Upper lobe of right lung (tissue), 1 donor: ENCODE measurements around the gene GPR39. TPM values are rescaled to one million over a fixed set of nuclear protein-coding genes. Genes with fewer than 3 reads are reported as not detected.

Experiments used
- ATAC-seq: fragments of 200-7000 bp; cut with Tn5 transposase; one replicate; pipeline ENCODE4 v1.9.1; 2020; ENCODE audit warnings: mild to moderate bottlenecking, moderate library complexity
- DNase-seq: peaks from one replicate; pipeline ENCODE4 v3.0.0-alpha.2; 2020
- H3K27ac ChIP-seq: fragments of 200-600 bp; one replicate; pipeline ENCODE4 v1.8.0; 2022
- H3K27me3 ChIP-seq: fragments of 200-600 bp; one replicate; pipeline ENCODE4 v1.8.0; 2022; ENCODE audit warnings: mild to moderate bottlenecking
- H3K36me3 ChIP-seq: fragments of 200-600 bp; one replicate; pipeline ENCODE4 v1.8.0; 2022
- H3K4me1 ChIP-seq: fragments of 200-600 bp; one replicate; pipeline ENCODE4 v1.8.0; 2022
- H3K4me3 ChIP-seq: fragments of 200-600 bp; one replicate; pipeline ENCODE4 v1.8.0; 2022; ENCODE audit warnings: mild to moderate bottlenecking
- H3K9me3 ChIP-seq: fragments of 200-600 bp; one replicate; pipeline ENCODE4 v1.8.0; 2022
- CTCF ChIP-seq: fragments of 200-600 bp; IDR thresholded peaks from one replicate; pipeline ENCODE4 v1.8.0; 2022; ENCODE audit warnings: antibody characterized with exemption
- intact Hi-C: fragments of 100-400 bp; cut with DNase I; formaldehyde crosslinking; loops from one replicate; pipeline ENCODE4 v1.11.0; 2022
- total RNA-seq: library from RNA; stranded (reverse); fragmentation: NEBNext Ultra II Directional; extraction: Animal tissue kit (Norgen Biotek cat#: 25700); gene quantifications from one replicate; pipeline ENCODE4 v1.2.1, GENCODE V29; 2021
- donor health status: DM: no; HTN: yes; CAD: no; lungs with severe emphysema.

GPR39 gene
- total RNA-seq, 1 donor from 2014 or later, result 13.4 TPM

DNA sequence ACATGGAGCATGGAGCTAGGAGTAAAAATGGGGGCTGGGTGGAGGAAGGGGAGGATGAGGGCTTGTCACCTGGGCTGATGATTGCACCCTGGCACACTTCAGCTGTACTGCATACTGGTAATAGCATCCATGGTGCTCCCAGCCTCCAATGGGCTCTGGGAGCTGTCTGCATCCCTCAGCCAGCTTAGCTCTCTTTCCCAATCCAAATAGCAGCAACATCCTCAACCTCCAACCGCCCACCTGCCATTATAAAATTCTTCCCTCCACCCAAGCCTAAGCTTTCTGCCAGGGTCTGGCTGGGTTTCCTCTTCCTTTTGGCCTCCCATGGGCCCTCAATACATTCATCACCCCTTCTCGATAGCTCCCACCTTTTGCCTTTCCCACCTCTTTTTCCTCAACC is 143.3 kb downstream of the GPR39 start:
- Histone ChIP-seq H3K4me1 (no peaks in the 10 kb centered on the region), H3K27me3 (no peaks in the 10 kb centered on the region), H3K4me3 (no peak overlapping the region), H3K36me3 (no peaks in the 10 kb centered on the region), H3K27ac (no peak overlapping the region), H3K9me3 (no peaks in the 10 kb centered on the region)
- ATAC-seq (no peak), DNase-seq (no peak)
- TF ChIP-seq CTCF, result no peak
- intact Hi-C loops, result no loop called here

DNA sequence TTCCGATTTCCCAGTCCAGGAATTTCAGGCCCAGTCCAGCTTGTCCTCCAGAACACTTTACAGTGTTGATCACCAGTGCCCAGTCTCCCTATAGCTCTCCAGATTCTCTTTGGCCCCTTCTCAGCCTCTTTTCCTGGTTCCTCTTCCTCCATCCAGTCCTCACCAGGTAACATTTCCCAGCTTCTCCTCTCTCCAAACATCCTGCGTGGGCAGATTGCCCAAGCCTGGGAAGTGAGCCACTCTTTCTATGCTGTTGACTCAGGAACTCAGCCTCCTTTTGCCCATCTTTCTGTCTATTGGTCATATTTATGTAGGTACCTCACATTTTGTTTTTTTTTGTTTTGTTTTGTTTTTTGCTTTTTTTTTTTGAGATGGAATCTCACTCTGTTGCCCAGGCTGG is 144.0 kb downstream of the GPR39 start:
- H3K4me3 ChIP-seq, result no peak overlapping the region
- H3K9me3 ChIP-seq, result no peaks in the 10 kb centered on the region
- DNase-seq, result no peak
- TF ChIP-seq CTCF, result no peak
- no peaks in the 10 kb centered on the region for H3K27me3 ChIP-seq
- ATAC-seq, result no peak
- no peaks in the 10 kb centered on the region for H3K4me1 ChIP-seq
- intact Hi-C loops, result no loop called here
- H3K27ac ChIP-seq, result no peak overlapping the region
- H3K36me3 ChIP-seq, result no peaks in the 10 kb centered on the region

DNA sequence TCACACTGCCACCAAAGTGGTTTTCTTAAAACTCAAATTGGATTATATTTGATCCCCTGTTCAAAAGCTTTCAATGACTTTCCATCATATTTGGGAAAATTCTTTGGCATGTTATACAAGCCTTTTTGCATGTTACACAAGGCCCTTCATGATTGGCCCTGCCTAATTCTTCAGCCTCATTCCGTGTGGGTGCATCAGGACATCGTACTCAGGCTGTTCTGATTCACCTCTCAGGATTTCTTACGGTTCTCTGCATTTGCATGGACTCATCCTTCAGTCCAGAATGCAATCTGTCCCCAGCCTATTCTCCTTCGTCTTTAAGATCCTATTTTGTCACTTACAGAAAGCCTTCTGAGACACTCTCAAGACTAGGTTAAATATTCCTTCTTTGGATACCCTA is 145.6 kb downstream of the GPR39 start:
- no peak overlapping the region for H3K27ac ChIP-seq
- no peaks in the 10 kb centered on the region for H3K4me1 ChIP-seq
- DNase-seq (no peak), ATAC-seq (no peak)
- no peaks in the 10 kb centered on the region for H3K9me3 ChIP-seq
- no peak overlapping the region for H3K4me3 ChIP-seq
- TF ChIP-seq CTCF, result no peak
- H3K36me3 ChIP-seq, result no peaks in the 10 kb centered on the region
- no peaks in the 10 kb centered on the region for H3K27me3 ChIP-seq
- intact Hi-C loops, result no loop called here

- no peak for ATAC-seq
- no peaks in the 10 kb centered on the region for H3K36me3 ChIP-seq
- intact Hi-C loops, result no loop called here
- H3K4me1 ChIP-seq, result no peaks in the 10 kb centered on the region
- no peak overlapping the region for H3K27ac ChIP-seq
- DNase-seq, result no peak
- no peaks in the 10 kb centered on the region for H3K9me3 ChIP-seq
- no peak overlapping the region for H3K4me3 ChIP-seq
- TF ChIP-seq CTCF, result no peak
- no peaks in the 10 kb centered on the region for H3K27me3 ChIP-seq
Measured at GRCh38 chr2:132564065-132564464, 147.5 kb downstream of the GPR39 start.

GRCh38 chr2:132566379-132566778 is 149.8 kb downstream of the GPR39 start:
- intact Hi-C loops, result no loop called here
- TF ChIP-seq CTCF, result no peak

GRCh38 chr2:132567682-132568081 is 151.1 kb downstream of the GPR39 start:
- Histone ChIP-seq H3K27me3 (no peaks in the 10 kb centered on the region), H3K27ac (no peak overlapping the region), H3K36me3 (no peaks in the 10 kb centered on the region), H3K4me1 (no peaks in the 10 kb centered on the region), H3K9me3 (no peaks in the 10 kb centered on the region), H3K4me3 (no peak overlapping the region)
- intact Hi-C loops, result no loop called here
- ATAC-seq (no peak), DNase-seq (no peak)
- no peak for TF ChIP-seq CTCF

More at GRCh38 chr2:132566379-132566778, 149.8 kb downstream of the GPR39 start:
- no peaks in the 10 kb centered on the region for H3K9me3 ChIP-seq
- H3K4me3 ChIP-seq, result no peak overlapping the region
- DNase-seq (no peak), ATAC-seq (no peak)
- no peaks in the 10 kb centered on the region for H3K27me3 ChIP-seq
- H3K27ac ChIP-seq, result no peak overlapping the region
- no peaks in the 10 kb centered on the region for H3K4me1 ChIP-seq
- no peaks in the 10 kb centered on the region for H3K36me3 ChIP-seq
